ENCODE measurements around the gene GDNF.

- TF ChIP-seq, protein P1, sequence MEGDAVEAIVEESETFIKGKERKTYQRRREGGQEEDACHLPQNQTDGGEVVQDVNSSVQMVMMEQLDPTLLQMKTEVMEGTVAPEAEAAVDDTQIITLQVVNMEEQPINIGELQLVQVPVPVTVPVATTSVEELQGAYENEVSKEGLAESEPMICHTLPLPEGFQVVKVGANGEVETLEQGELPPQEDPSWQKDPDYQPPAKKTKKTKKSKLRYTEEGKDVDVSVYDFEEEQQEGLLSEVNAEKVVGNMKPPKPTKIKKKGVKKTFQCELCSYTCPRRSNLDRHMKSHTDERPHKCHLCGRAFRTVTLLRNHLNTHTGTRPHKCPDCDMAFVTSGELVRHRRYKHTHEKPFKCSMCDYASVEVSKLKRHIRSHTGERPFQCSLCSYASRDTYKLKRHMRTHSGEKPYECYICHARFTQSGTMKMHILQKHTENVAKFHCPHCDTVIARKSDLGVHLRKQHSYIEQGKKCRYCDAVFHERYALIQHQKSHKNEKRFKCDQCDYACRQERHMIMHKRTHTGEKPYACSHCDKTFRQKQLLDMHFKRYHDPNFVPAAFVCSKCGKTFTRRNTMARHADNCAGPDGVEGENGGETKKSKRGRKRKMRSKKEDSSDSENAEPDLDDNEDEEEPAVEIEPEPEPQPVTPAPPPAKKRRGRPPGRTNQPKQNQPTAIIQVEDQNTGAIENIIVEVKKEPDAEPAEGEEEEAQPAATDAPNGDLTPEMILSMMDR (IDR thresholded peaks at IDR 0.05 in 8 of 11, conservative IDR thresholded peaks at IDR 0.05 in 3 of 11), result no peak
- TF ChIP-seq POLR2AphosphoS5 (IDR thresholded peaks at IDR 0.05), result no peak
- no peak for TF ChIP-seq POLR2A (IDR thresholded peaks at IDR 0.05)
Observed at GRCh38 chr5:37792975-37793631, 46.7 kb downstream of the GDNF start.

All from spleen (tissue), 7 donors.